Caco-2 (cell line): ENCODE results near the gene SLC41A1. TPM values are rescaled to one million over a fixed set of nuclear protein-coding genes. Genes with fewer than 3 reads are reported as not detected.

Experiments used
- BruUV-seq: library from RNA; stranded (reverse); fragments of 400-500 nt; replicated peaks from 2 replicates; lab custom pipeline; 2021; lab: Mats Ljungman, UMichigan
- CTCF ChIA-PET: fragments of 300-600 bp; sonication (Branson Sonifier 250); formaldehyde crosslinking; loops from one replicate; lab custom pipeline; 2022; ENCODE audit warnings: antibody characterized with exemption; lab: Charles Lee
- POLR2A ChIA-PET: fragments of 300-600 bp; sonication (Branson Sonifier 250); formaldehyde crosslinking; loops from one replicate; lab custom pipeline; 2022; ENCODE audit warnings: antibody characterized with exemption; lab: Charles Lee
- DNase-seq, 2 experiments: peaks; one replicate each; pipeline versions ENCODE4 v3.0.0 to v3.0.0-alpha.2; 2020 to 2022
- H3K27me3 ChIP-seq: replicated peaks from 2 replicates; pipeline ENCODE4 v1.6.0; 2011; ENCODE audit warnings: low read length; ENCODE audit not compliant: control insufficient read depth, insufficient read depth
- H3K36me3 ChIP-seq: 2 replicates; pipeline ENCODE4 v1.5.1; 2011; ENCODE audit warnings: low read length; ENCODE audit not compliant: control insufficient read depth, insufficient read depth
- H3K4me1 ChIP-seq: fragments of 250-450 bp; sonication (Bioruptor Pico); 2 replicates; pipeline ENCODE4 v1.5.1; 2020; ENCODE audit warnings: mild to moderate bottlenecking
- H3K4me3 ChIP-seq: 2 replicates; pipeline ENCODE4 v1.5.1; 2011; ENCODE audit warnings: low read depth, mild to moderate bottlenecking, control low read depth, low read length
- H3K9me3 ChIP-seq: fragments of 250-450 bp; sonication (Bioruptor Pico); 2 replicates; pipeline ENCODE4 v1.5.1; 2020; ENCODE audit warnings: mild to moderate bottlenecking, moderate library complexity
- H3K27ac Mint-ChIP-seq: one replicate; pipeline ENCODE4 v1.8.0; 2022; ENCODE audit warnings: mixed read lengths; ENCODE audit not compliant: unreplicated experiment
- H3K27me3 Mint-ChIP-seq: one replicate; pipeline ENCODE4 v1.8.0; 2022; ENCODE audit warnings: mixed read lengths; ENCODE audit not compliant: insufficient read depth, unreplicated experiment
- H3K36me3 Mint-ChIP-seq: one replicate; pipeline ENCODE4 v1.8.0; 2022; ENCODE audit warnings: mild to moderate bottlenecking, mixed read lengths; ENCODE audit not compliant: insufficient read depth, unreplicated experiment
- H3K4me1 Mint-ChIP-seq: one replicate; pipeline ENCODE4 v1.8.0; 2022; ENCODE audit warnings: low read depth, mixed read lengths; ENCODE audit not compliant: unreplicated experiment
- H3K4me3 Mint-ChIP-seq: one replicate; pipeline ENCODE4 v1.8.0; 2022; ENCODE audit warnings: mild to moderate bottlenecking, moderate library complexity, mixed read lengths; ENCODE audit not compliant: unreplicated experiment
- H3K9me3 Mint-ChIP-seq: one replicate; pipeline ENCODE4 v1.8.0; 2022; ENCODE audit warnings: mixed read lengths; ENCODE audit not compliant: unreplicated experiment
- intact Hi-C: fragments of 100-400 bp; cut with micrococcal nuclease; formaldehyde crosslinking; loops from one replicate; pipeline ENCODE4 v1.10.0; 2022; ENCODE audit not compliant: unreplicated experiment
- total RNA-seq: library from RNA; stranded (reverse); gene quantifications from 2 replicates; pipeline ENCODE4 v1.2.3, GENCODE V29; 2022
- TF ChIP-seq, protein P1 (sequence below), 2 experiments: fragments of 200-600 bp in 1 of 2; IDR thresholded peaks; 1 replicate in 1 of 2; 2 replicates in 1 of 2; pipeline versions ENCODE4 v1.5.1 to v1.8.0; 2011 to 2022; ENCODE audit warnings: antibody characterized with exemption in 1 of 2, control low read depth in 1 of 2, inconsistent platforms in 1 of 2, low read depth in 1 of 2, low read length in 1 of 2, mild to moderate bottlenecking in 1 of 2, moderate library complexity in 1 of 2; ENCODE audit not compliant: insufficient read depth in 1 of 2, severe bottlenecking in 1 of 2, unreplicated experiment in 1 of 2

The SLC41A1 gene
- total RNA-seq, 1 experiment from 2014 or later, result 12.5 TPM

DNA sequence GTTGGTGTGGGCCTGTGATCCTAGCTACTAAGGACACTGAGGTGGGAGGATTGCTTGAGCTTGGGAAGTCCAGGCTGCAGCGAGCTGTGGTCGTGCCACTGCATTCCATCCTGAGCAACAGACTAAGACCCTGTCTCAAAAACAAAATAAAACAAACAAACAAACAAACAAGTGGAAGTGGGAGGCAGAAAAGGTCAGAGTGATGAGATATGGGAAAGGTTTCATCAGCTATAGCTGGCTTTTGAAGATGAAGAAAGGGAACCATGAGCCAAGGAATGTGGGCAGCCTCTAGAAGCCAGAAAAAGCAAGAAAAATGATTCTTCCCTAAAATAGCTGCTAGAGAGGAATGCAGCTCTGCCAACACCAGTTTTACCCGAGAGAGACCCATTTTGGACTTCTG, 52.4 kb downstream of the SLC41A1 start:
- Histone ChIP-seq H3K36me3 (no peaks in the 10 kb centered on the region), H3K4me3 (no peak overlapping the region), H3K4me1 (no peaks in the 10 kb centered on the region), H3K27me3 (no peaks in the 10 kb centered on the region), H3K9me3 (no peaks in the 10 kb centered on the region)
- H3K9me3 Mint-ChIP-seq, result no peaks in the 10 kb centered on the region
- H3K27me3 Mint-ChIP-seq, result peaks cover 7% of the 10 kb centered on the region
- no TSS peak for BruUV-seq
- TF ChIP-seq, protein P1, sequence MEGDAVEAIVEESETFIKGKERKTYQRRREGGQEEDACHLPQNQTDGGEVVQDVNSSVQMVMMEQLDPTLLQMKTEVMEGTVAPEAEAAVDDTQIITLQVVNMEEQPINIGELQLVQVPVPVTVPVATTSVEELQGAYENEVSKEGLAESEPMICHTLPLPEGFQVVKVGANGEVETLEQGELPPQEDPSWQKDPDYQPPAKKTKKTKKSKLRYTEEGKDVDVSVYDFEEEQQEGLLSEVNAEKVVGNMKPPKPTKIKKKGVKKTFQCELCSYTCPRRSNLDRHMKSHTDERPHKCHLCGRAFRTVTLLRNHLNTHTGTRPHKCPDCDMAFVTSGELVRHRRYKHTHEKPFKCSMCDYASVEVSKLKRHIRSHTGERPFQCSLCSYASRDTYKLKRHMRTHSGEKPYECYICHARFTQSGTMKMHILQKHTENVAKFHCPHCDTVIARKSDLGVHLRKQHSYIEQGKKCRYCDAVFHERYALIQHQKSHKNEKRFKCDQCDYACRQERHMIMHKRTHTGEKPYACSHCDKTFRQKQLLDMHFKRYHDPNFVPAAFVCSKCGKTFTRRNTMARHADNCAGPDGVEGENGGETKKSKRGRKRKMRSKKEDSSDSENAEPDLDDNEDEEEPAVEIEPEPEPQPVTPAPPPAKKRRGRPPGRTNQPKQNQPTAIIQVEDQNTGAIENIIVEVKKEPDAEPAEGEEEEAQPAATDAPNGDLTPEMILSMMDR (IDR thresholded peaks at IDR 0.05; ENCODE audit: insufficient read depth in 1 of 2, low read depth in 1 of 2, low read length in 1 of 2, severe bottlenecking in 1 of 2, unreplicated experiment in 1 of 2), result no peak
- CTCF ChIA-PET, result interaction anchor here (0.5 kb wide), 1 partner anchor 103 kb away, joined by 5 read pairs; no protein-coding TSS in a partner anchor
- POLR2A ChIA-PET, result no interaction called here
- H3K27ac Mint-ChIP-seq, result no peak overlapping the region
- intact Hi-C loops, result no loop called here
- H3K4me3 Mint-ChIP-seq, result no peak overlapping the region
- no peaks in the 10 kb centered on the region for H3K4me1 Mint-ChIP-seq
- no peaks in the 10 kb centered on the region for H3K36me3 Mint-ChIP-seq
- DNase-seq, result no peak

DNA sequence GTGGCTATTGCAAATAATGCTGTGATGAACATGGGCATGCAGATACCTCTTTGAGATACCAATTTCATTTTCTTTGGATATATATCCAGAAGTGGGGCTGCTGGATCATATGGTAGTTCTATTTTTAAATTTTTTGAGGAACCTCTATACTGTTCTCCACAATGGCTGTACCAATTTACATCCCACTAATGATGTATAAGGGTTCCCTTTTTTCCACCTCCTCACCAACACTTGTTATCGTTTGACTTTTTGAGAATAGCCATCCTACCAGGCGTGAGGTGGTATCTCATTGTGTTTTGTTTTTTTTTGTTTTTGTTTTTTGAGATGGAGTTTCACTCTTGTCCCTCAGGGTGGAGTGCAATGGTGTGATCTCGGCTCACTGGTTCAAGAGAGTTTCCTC, 56.4 kb downstream of the SLC41A1 start:
- Histone ChIP-seq H3K27me3 (no peaks in the 10 kb centered on the region), H3K4me1 (no peaks in the 10 kb centered on the region), H3K9me3 (no peaks in the 10 kb centered on the region), H3K36me3 (no peaks in the 10 kb centered on the region), H3K4me3 (no peak overlapping the region)
- Mint-ChIP-seq H3K4me1 (peaks cover 7% of the 10 kb centered on the region), H3K9me3 (no peaks in the 10 kb centered on the region), H3K36me3 (no peaks in the 10 kb centered on the region), H3K27me3 (peaks cover 7% of the 10 kb centered on the region), H3K4me3 (no peak overlapping the region), H3K27ac (no peak overlapping the region)
- no TSS peak for BruUV-seq
- DNase-seq, result no peak
- intact Hi-C loops, result no loop called here
- TF ChIP-seq, protein P1 (IDR thresholded peaks at IDR 0.05; ENCODE audit: insufficient read depth in 1 of 2, low read depth in 1 of 2, low read length in 1 of 2, severe bottlenecking in 1 of 2, unreplicated experiment in 1 of 2), result no peak
- POLR2A ChIA-PET, result no interaction called here
- CTCF ChIA-PET, result no interaction called here

DNA sequence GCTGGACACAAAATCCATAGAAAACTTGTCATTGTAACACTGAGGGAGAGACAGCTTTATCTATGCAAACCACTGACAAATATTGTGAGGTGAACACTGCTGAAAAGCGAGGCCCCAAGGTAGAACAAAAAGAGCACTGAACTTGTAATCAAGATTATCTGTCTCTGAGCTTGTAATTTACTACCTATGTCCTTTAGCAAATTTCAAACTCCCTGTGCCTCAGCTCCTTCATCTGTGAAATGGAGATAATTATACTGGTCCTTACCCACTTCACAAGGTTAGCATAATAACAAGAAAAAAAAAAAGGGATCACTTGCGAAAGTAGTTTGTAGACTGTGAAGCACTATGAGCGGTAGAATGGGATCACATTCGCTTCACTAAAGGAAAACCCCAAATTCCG, 58.1 kb downstream of the SLC41A1 start:
- intact Hi-C loops, result no loop called here
- no TSS peak for BruUV-seq
- POLR2A ChIA-PET, result no interaction called here

More for the DNA sequence above, 58.1 kb downstream of the SLC41A1 start:
- peaks cover 7% of the 10 kb centered on the region for H3K4me1 Mint-ChIP-seq
- TF ChIP-seq, protein P1 (IDR thresholded peaks at IDR 0.05; ENCODE audit: insufficient read depth in 1 of 2, low read depth in 1 of 2, low read length in 1 of 2, severe bottlenecking in 1 of 2, unreplicated experiment in 1 of 2), result no peak
- H3K27me3 ChIP-seq, result no peaks in the 10 kb centered on the region
- H3K9me3 ChIP-seq, result no peaks in the 10 kb centered on the region
- H3K27me3 Mint-ChIP-seq, result peaks cover 7% of the 10 kb centered on the region
- no peaks in the 10 kb centered on the region for H3K4me1 ChIP-seq
- no peaks in the 10 kb centered on the region for H3K36me3 ChIP-seq
- H3K36me3 Mint-ChIP-seq, result peaks cover 6% of the 10 kb centered on the region
- CTCF ChIA-PET, result no interaction called here
- H3K4me3 ChIP-seq, result no peak overlapping the region
- H3K9me3 Mint-ChIP-seq, result no peaks in the 10 kb centered on the region
- no peak for DNase-seq
- H3K4me3 Mint-ChIP-seq, result no peak overlapping the region
- no peak overlapping the region for H3K27ac Mint-ChIP-seq
